Ascending aorta (tissue), 2 donors: Measurements from ENCODE around the gene OR4F6. TPM values are rescaled to one million over a fixed set of nuclear protein-coding genes. Genes with fewer than 3 reads are reported as not detected.
"Not testable (repeated sequence)": the region's sequence is repeated elsewhere in the genome, so short reads cannot be mapped to it uniquely, and the experiment has no call there.

Experiments used
- DNase-seq, 2 donors: peaks; one replicate each; pipeline ENCODE4 v3.0.0-alpha.2; 2019; ENCODE audit warnings: low spot score in 2 of 2
- H3K27ac ChIP-seq, 2 donors: fragments of 200-600 bp; sonication (generic); one replicate each; pipeline ENCODE4 v1.5.1; 2016 to 2017; ENCODE audit warnings: mild to moderate bottlenecking in 1 of 2
- H3K27me3 ChIP-seq: fragments of 200-600 bp; sonication (generic); one replicate; pipeline ENCODE4 v1.5.1; 2017
- H3K36me3 ChIP-seq, 2 donors: fragments of 200-600 bp; sonication (generic); one replicate each; pipeline ENCODE4 v1.5.1; 2016
- H3K4me1 ChIP-seq, 2 donors: fragments of 200-600 bp; sonication (generic); one replicate each; pipeline ENCODE4 v1.5.1; 2016 to 2017; ENCODE audit warnings: mild to moderate bottlenecking in 1 of 2
- H3K4me3 ChIP-seq, 2 donors: fragments of 200-600 bp; sonication (generic); one replicate each; pipeline ENCODE4 v1.5.1; 2016 to 2017; ENCODE audit warnings: mild to moderate bottlenecking in 1 of 2
- H3K9me3 ChIP-seq, 2 donors: fragments of 200-600 bp; sonication (generic); one replicate each; pipeline ENCODE4 v1.5.1; 2016
- CTCF ChIP-seq, 3 experiments: fragments of 200-600 bp in 2 of 3; fragments of 450-650 bp in 1 of 3; sonication (generic) in 2 of 3; IDR thresholded peaks; one replicate each; pipeline ENCODE4 v1.5.1; 2016 to 2019; ENCODE audit warnings: antibody characterized with exemption in 3 of 3, mild to moderate bottlenecking in 1 of 3, moderate library complexity in 1 of 3
- intact Hi-C: fragments of 100-400 bp; cut with DNase I; formaldehyde crosslinking; loops from one replicate; pipeline ENCODE4 v1.15.1; 2023
- total RNA-seq: library from RNA; depleted of rRNA; stranded (reverse); fragments of >200 nt; gene quantifications from one replicate; pipeline ENCODE4 v1.1.0, GENCODE V29; 2016

The OR4F6 gene
- total RNA-seq: not detected

- intact Hi-C loops: no loop called here
- Histone ChIP-seq H3K27ac (no peak within 1 kb of the TSS), H3K27me3 (no peaks in the 10 kb centered on the region), H3K36me3 (no peaks in the 10 kb centered on the region), H3K4me3 (no peak within 1 kb of the TSS), H3K9me3 (no peaks in the 10 kb centered on the region), H3K4me1 (no peaks in the 10 kb centered on the region)
- no peak for TF ChIP-seq CTCF (IDR thresholded peaks at IDR 0.05)
- DNase-seq: no peak
These were observed at the start of gene OR4F6 for GRCh38 chr15:101803209-101803608. TSS of gene OR4F6 (plus strand) at chr15:101803509. CDS start at chr15:101805720, 2,211 bp downstream.

- DNase-seq, H3K36me3 ChIP-seq, H3K4me3 ChIP-seq, H3K27me3 ChIP-seq, H3K4me1 ChIP-seq, H3K27ac ChIP-seq, H3K9me3 ChIP-seq, intact Hi-C loops: not testable (repeated sequence)
These were observed 38.5 kb upstream of the OR4F6 start for GRCh38 chr15:101764669-101765339.

GRCh38 chr15:101765340-101765671, 38.0 kb upstream of the OR4F6 start:
- H3K27ac ChIP-seq, H3K27me3 ChIP-seq, H3K4me1 ChIP-seq, intact Hi-C loops, H3K4me3 ChIP-seq, H3K36me3 ChIP-seq, DNase-seq, H3K9me3 ChIP-seq: not testable (repeated sequence)

GRCh38 chr15:101765772-101766456, 37.4 kb upstream of the OR4F6 start:
- Histone ChIP-seq H3K36me3 (no peaks in the 10 kb centered on the region), H3K27me3 (no peaks in the 10 kb centered on the region), H3K9me3 (no peaks in the 10 kb centered on the region), H3K4me1 (no peaks in the 10 kb centered on the region), H3K4me3 (no peak overlapping the region), H3K27ac (no peak overlapping the region)
- TF ChIP-seq CTCF (IDR thresholded peaks at IDR 0.05): no peak
- intact Hi-C loops: no loop called here
- DNase-seq: no peak

- H3K9me3 ChIP-seq, H3K27ac ChIP-seq, H3K27me3 ChIP-seq, H3K4me1 ChIP-seq, H3K36me3 ChIP-seq, intact Hi-C loops, DNase-seq, H3K4me3 ChIP-seq: not testable (repeated sequence)
These were observed 36.1 kb upstream of the OR4F6 start for GRCh38 chr15:101767083-101767640.

GRCh38 chr15:101772921-101773320, 30.4 kb upstream of the OR4F6 start:
- intact Hi-C loops: no loop called here
- Histone ChIP-seq H3K27ac (no peak overlapping the region), H3K27me3 (no peaks in the 10 kb centered on the region), H3K4me1 (no peaks in the 10 kb centered on the region), H3K36me3 (no peaks in the 10 kb centered on the region), H3K4me3 (no peak overlapping the region), H3K9me3 (no peaks in the 10 kb centered on the region)
- no peak for TF ChIP-seq CTCF (IDR thresholded peaks at IDR 0.05)
- no peak for DNase-seq

- Histone ChIP-seq H3K27me3 (no peaks in the 10 kb centered on the region), H3K36me3 (no peaks in the 10 kb centered on the region), H3K4me1 (no peaks in the 10 kb centered on the region), H3K9me3 (no peaks in the 10 kb centered on the region), H3K4me3 (no peak overlapping the region), H3K27ac (no peak overlapping the region)
- DNase-seq: no peak
- TF ChIP-seq CTCF (IDR thresholded peaks at IDR 0.05): no peak
- intact Hi-C loops: no loop called here
These were observed 29.7 kb upstream of the OR4F6 start for GRCh38 chr15:101773496-101774100.
